ENCODE measurements around the gene TIAM2. TPM values are rescaled to one million over a fixed set of nuclear protein-coding genes. Genes with fewer than 3 reads are reported as not detected.

Gene TIAM2
- polyA plus RNA-seq, 3 donors, result 19.2 to 22.9 (median 19.5) TPM

DNA sequence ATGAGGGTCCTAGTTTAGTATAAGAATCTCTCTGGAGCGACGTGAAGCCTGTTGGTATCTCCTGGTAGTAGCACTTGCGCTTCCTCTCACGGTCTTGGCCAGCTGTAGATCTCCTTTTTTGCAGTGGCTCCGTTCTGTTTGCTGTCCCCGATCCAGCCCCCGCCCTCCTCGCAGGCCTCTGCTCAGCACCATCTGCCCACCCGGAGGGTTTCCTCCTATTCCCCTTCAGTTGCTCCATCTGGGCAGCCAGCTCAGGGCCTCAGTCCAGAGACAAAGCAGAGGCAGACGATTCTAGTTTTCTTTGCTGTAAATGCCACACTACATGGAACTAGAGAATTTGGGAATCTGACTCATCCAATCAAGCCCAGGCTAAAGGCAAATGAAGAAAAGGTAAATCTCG, 126.6 kb downstream of the TIAM2 start:
- no peak for DNase-seq (ENCODE audit: low read depth in 3 of 3, low spot score in 2 of 3)

DNA sequence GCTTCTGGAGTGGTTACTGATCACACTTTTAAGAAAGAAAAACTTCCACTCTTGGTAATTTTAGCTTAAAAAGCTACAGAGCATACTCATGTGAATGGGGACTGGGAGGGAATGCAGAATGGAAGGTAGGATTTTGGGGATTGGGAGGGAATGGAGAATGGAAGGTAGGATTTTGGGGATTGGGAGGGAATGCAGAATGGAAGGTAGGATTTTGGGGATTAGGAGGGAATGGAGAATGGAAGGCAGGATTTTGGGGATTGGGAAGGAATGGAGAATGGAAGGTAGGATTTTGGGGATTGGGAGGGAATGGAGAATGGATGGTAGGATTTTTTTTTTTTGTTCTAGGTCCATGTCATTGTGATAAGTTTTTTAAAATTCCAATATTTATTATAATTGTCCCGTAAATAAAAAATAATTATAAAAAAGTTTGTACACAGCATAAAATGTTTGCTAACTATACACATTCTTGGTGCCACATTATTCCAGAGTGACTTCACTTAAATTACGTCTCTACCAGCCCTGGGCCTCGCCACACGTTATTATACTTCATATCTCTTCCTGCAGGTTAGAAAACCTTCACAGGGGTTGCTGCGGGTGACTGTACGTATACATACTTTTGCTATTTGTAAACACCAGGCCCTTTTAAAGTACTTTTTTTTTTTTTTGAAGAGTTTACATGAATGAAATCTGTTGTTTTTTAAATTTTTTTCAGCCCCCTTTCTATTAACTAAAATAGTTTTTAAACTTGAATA, 127.3 kb downstream of the TIAM2 start:
- no peak for DNase-seq (ENCODE audit: low read depth in 3 of 3, low spot score in 2 of 3)

DNA sequence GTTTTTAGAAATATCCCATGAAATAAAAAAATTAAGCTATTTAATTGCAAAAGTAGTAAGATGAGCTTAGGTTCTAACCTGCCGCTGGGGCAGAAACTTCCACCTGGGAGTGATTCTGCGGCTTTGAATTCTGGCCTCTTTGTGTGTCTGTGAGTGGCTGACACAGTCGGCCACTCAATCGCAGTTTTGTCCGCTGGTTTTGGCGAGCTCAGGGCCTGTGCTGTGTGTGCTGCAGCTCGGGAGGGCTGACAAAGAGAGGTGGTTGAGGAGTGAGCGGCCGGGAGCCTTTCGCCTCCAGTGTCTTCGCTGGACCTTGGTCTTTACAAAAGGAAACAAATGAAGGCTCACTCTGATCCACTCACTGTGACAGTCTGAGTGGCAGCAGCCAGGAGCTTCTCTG, 128.4 kb downstream of the TIAM2 start:
- no peak for DNase-seq (ENCODE audit: low read depth in 3 of 3, low spot score in 2 of 3)

DNA sequence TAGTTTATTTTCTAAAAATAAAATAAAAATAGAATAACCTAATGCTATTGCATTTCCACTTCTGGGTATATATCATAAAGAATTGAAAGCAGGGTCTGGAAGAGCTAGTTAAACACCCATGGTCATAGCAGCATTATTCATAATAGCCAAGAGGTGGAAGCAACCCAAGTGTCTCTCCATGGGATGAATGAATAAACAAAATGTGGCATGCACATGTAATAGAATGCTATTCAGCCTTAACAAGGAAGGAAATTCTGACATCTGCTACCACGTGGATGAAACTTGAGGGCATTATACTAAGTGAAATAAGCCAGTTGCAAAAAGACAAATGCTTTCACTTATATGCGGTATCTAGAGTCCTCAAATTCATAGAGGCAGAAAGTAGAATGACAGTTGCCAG, 130.8 kb downstream of the TIAM2 start:
- DNase-seq (ENCODE audit: low read depth in 3 of 3, low spot score in 2 of 3), result no peak

DNA sequence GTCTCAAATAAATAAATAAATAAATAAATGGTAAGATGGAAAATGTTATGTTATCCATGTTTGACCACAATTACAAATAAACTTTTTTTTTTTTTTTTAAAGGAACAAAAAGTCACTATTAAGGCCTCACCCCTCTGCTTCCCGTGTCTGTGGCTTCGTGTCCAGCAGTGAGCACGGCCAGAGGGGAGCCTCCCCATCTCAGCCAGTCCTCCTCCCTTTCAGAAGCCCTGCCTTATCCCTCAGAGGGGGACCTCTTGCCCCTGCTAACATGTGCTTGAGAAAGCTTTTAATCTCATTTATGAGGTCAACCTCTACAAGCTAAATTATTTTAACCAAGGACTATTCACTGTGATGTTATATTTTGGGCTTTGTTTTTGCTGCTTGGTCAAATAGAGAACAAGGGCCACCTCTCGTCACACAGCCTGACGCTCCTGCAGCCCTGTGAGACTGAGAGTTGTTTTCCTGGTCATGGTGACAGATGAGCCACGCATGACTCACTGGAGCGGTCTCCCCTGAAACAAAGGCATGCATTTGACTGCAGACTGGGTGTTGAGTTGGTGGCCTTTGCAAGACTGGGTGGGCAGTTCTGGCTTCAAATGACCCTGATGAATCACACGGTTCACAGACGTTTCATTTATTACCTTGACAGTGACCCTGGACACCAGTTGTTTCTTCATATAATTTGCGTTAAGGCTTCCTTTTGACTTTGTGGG, 131.8 kb downstream of the TIAM2 start:
- no peak for DNase-seq (ENCODE audit: low read depth in 3 of 3, low spot score in 2 of 3)

DNA sequence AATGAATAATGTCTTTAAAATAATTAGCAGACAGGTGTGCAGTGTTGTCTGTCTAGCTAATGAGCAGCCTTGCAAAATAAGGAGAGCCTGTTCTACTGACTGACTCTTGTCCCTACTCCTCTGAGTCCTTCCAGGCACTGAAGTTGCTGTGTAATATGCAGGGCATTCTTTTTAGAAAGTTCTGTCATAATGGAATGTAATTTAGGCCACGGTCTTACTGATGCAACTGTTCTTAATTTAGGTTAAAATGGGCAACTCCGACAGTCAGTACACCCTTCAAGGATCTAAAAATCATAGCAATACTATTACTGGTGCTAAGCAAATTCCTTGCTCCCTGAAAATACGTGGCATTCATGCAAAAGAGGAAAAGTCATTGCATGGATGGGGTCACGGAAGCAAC, 133.9 kb downstream of the TIAM2 start:
- DNase-seq (ENCODE audit: low read depth in 3 of 3, low spot score in 2 of 3), result no peak

DNA sequence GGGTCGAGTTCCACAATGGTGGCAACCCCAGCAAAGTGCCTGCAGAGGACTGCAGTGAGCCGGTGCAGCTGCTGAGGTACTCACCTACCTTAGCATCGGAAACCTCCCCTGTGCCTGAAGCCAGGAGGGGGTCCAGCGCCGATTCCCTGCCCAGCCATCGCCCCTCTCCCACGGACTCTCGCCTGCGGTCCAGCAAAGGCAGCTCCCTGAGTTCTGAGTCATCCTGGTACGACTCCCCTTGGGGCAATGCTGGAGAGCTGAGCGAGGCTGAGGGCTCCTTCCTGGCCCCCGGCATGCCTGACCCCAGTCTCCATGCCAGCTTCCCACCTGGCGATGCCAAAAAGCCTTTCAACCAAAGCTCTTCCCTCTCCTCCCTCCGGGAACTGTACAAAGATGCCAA, 134.6 kb downstream of the TIAM2 start:
- DNase-seq (ENCODE audit: low read depth in 3 of 3, low spot score in 2 of 3), result no peak

DNA sequence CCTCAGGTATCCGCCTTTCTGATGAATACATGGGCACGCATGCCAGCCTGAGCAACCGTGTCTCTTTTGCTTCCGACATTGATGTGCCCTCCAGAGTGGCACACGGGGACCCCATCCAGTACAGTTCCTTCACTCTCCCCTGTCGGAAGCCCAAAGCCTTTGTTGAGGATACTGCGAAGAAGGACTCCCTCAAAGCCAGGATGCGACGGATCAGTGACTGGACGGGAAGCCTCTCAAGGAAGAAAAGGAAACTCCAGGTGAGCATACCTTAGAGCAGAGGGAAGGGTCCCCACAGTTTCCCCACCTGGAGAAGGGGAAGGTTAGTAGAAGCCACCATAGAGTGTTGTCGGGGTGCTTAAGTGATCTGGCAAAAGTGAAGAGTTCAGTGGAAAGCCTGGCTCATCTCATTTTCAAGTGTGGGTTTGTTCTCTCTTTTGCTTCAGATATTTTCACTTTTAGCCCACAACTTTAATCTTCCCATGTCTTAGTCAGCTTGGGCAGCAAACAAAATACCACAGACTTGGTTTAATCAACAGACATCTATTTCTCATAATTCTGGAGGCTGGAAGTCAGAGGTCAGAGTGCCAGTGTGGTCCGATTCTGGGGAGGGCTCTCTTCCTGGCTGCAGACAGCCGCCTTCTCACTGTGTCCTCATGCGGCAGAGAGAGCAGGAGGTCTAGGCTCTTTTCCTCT, 135.2 kb downstream of the TIAM2 start:
- no peak for DNase-seq (ENCODE audit: low read depth in 3 of 3, low spot score in 2 of 3)

DNA sequence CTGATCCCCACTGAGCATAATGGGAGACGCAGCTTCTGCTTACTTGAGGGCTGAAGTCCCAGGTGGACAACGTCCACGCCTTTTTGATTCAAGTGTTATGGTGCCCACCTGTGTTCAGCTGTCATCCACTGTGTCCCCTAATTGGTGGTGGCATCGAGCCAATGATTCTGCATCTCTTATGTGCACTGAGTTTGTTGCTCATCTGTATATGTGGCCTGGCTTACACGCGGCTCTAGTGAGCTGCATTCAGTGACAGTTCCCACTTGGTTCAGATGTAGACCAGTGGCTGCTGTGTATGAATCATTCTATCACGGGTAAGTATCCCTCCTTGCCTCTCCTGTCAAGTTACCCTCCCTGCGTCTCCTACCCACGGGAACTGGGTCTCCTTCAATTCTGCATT, 137.5 kb downstream of the TIAM2 start:
- no peak for DNase-seq (ENCODE audit: low read depth in 3 of 3, low spot score in 2 of 3)

DNA sequence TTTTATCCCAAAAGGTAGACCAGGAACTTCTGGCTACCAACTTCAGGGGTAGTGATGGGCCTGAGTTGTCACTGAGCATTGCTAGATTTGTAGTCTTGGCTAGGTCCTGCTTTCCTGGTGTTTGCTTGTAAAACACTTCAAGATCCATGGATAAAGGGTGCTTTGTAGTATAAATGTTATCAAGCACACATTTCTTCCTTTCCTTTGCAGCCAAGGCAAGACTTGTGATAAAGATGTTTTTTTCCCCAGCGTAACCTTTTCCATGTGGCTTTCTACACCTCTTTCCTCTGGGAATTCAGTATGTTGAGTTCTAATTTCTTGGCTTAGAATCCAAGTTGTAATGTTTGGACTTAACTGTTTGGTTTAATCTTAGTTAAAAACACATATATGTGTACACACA, 145.9 kb downstream of the TIAM2 start:
- no peak for DNase-seq (ENCODE audit: low read depth in 3 of 3, low spot score in 2 of 3)

DNA sequence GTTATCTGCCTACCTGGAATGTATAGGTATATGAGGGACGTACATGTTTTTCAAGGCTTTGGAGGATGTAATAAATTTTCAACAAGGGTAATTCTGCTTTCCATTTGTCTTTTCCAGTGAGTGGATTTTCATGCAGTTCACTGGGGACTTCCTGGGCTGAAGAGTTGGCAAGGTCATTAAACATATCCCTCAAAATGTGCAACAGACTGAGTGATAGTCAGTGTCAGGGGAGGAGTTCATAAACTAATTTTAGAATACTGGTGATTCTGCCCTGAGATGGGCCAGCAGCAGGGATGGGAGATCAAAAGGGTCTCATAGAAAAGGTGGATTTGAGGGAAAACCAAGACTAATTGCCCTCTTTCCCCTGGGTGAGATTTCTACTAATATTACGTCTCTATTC, 146.4 kb downstream of the TIAM2 start:
- no peak for DNase-seq (ENCODE audit: low read depth in 3 of 3, low spot score in 2 of 3)

DNA sequence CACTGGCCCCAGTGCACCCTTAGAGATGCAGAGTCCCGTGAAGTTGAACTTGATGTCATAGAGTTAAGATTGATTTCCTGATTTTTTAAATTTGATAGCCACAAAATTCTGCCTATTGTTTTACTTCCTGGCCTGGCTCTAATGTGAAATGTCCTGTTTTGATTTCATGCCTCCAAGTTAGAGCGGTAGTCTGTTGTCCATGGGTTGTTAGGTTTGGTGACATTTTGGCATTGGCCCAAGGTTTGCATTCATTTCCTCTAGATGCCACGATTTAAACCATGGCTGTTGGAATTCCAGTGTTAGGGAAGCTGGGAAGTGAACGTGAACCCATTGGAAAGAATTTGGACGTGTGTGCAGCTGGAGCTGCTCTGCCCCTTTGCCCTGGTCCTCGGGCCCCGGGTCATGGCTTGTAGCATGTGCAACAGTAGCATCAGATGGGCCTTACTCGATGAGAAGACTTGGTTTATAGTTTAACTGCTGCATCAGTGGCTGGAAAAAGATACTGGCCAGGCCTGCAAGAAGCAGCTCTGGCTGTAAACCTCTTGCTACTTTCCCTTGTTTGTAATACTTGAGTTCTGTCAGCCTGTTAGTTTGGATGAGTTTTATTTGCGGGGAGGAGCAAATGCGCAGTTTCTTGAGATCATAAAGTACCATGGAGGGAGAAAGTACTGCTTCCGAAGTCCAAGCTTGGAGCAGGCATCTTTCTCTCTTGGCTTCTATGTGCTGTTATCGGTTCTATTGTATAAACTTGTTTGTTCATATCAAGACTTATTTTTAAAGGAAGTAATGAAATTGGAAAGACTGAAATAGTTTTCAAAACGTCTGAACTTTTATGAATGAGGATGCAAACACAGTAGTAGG, 147.3 kb downstream of the TIAM2 start:
- no peak for DNase-seq (ENCODE audit: low read depth in 3 of 3, low spot score in 2 of 3)

DNA sequence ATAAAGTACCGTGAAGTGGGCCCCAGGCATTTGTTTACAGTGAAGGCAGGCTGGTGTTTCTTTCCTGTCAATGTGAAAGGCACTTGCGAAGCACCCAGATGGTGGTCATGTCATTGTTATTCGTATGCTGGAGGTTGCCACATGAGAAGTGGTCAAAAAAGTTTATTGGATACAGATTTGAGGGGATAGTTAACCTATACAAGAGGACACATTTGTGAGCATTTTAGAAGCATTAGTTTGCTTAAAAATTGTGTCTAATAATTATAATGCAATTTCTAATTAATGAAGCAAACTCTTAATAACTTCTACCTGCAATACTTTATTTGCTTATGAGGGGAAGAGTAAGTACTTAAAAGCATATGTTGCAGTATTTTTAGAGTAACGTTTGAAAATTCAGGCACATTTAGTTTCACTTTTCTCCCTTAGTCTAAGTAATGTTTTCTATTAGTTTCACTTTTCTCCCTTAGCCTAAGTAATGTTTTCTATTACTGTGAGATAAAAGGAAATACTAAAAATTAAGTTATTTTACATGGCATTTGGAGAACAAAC, 148.0 kb downstream of the TIAM2 start:
- DNase-seq (ENCODE audit: low read depth in 3 of 3, low spot score in 2 of 3), result no peak

DNA sequence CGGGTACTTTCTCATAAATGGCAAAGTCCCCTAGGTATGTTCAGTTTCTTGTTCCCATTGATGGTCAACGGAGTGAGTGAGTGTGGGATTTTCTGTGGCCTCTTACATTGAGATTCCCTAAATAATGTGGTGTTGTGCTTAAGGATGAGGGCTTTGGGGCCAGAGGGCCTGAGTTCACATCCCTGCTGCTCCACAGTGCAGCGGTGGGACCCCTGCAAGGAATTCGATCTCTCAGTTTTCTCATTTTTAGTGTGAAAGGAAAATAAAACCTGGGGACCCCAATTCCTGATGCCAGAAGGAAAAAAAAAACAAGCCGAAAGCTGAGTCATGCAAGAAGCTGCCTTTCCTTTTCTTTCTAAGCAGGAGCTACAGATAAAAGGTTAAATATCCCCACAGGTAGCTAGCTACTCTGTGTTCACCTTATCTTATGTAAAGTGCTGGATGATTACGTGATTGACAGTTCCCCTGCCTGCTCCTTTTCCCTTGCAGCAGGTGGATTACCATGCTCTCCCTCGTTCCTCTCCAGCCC, 148.5 kb downstream of the TIAM2 start:
- DNase-seq (ENCODE audit: low read depth in 3 of 3, low spot score in 2 of 3), result no peak

DNA sequence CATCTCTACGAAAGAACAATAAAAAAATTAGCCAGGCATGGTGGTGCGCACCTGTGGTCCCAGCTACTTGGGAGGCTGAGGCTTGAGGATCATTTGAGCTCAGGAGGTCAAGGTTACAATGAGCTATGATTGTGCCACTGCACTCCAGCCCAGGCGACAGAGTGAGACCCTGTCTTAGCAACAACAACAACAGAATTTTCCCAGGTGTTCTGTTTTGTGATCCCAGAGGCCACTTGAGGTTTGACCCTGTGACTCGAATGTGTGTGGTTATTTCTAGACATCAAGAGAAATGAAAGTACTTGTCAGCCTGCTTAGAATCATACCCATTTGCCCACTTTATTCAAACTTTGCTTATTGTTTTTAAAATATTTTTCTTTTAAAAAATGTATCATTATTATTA, 151.1 kb downstream of the TIAM2 start:
- DNase-seq (ENCODE audit: low read depth in 3 of 3, low spot score in 2 of 3), result no peak

DNA sequence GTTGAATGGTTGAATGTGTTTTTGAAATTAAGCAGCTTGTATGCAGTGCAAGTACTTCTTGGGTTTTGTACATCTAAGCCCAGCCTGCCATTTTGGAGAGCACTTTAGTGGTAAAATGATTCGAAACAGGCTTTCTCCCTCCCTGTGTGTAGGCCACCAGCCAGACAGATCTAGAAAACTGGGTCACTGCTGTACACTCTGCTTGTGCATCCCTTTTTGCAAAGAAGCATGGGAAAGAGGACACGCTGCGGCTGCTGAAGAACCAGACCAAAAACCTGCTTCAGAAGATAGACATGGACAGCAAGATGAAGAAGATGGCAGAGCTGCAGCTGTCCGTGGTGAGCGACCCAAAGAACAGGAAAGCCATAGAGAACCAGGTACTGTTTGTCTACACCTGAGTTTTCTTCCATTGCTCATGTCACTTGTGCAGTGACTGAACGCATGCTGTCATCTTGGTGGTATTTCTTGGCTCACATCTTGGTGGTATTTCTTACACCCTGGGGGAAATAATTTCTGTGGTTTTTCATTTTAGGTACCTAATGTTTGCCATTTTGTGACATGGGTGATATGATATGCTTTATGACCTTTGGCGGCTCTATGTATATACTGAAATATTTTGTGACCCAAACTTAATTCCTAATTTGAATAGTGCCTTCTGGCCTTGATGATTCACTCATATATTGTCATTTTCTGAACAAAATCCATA, 153.0 kb downstream of the TIAM2 start:
- no peak for DNase-seq (ENCODE audit: low read depth in 3 of 3, low spot score in 2 of 3)

DNA sequence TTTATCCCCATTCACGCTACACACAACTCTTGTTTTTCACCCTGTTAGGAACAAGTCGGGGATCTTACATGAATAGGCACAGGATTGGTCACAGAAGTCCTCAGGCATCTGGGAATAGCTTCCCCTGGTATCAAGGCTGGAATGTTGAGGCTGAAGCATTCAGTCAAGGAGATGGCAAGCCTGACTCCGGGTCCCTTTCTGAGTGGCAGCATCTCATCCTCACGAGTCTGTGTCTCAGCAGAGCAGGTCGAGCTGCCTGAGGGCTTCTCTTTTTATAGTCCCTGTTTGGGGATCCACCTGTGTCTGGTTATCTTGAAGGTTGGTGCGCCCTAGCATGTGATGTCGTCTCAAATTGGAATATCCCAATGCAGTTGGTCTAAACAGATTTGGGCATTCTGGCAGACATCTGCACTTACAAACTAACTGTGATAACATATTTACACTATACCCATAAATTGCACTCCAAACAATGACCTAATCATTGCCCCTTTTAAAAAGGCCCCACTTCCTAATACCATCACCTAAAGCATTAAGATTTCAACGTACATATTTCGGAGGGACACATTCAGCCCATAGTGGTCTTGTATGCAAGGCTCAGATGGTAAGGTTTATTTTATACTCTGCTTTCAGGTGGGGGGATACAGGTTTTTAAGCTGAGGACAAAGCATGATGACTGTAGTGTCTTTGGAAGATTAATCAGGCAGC, 156.0 kb downstream of the TIAM2 start:
- DNase-seq (ENCODE audit: low read depth in 3 of 3, low spot score in 2 of 3), result no peak

DNA sequence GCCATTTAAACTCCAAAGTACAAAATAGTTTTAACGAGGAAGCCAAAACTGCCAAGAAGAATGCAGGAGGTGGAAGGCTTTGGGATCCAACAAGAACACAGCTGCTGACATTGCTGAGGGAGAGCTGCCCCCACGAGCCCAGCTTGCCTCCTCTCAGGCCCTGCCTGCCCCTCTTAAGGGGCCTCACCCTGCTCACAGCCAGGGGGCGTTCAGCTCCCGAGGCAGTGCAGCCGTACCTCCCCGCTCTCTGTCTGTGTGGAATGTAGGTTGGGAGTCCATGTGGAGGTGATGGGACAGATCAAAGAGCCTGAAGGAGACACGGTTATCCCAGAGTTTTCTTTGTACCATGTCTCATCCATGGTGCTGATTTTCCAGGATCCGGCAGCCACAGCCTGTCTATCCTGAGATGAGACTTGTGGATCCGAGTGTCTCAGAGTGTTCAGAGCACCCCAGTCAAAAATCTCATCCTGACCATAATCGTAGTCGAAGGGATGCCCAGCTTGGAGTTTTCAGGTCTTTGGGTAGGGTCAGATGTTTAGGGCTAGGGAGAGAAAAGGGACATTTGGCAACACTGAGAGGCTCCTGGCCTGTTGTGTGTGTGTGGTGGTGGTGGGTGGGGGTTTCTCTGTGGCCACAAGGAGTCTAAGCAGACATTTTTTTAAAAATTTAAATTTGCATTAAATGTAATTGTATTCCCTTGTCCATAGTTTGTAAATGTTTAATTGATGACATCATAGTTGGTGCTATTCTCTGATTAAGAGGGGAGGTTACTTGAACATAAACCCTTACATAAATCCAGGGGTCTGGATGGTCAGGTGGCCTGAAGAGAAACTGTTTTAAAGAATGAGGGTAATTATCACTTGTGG, 157.3 kb downstream of the TIAM2 start:
- DNase-seq (ENCODE audit: low read depth in 3 of 3, low spot score in 2 of 3), result no peak

Measured in right renal cortex interstitium (tissue), 3 donors.